ENCODE results near the gene GPR87.

GRCh38 chr3:151312972-151313371, 3.6 kb downstream of the GPR87 start:
- TF ChIP-seq, protein P1, sequence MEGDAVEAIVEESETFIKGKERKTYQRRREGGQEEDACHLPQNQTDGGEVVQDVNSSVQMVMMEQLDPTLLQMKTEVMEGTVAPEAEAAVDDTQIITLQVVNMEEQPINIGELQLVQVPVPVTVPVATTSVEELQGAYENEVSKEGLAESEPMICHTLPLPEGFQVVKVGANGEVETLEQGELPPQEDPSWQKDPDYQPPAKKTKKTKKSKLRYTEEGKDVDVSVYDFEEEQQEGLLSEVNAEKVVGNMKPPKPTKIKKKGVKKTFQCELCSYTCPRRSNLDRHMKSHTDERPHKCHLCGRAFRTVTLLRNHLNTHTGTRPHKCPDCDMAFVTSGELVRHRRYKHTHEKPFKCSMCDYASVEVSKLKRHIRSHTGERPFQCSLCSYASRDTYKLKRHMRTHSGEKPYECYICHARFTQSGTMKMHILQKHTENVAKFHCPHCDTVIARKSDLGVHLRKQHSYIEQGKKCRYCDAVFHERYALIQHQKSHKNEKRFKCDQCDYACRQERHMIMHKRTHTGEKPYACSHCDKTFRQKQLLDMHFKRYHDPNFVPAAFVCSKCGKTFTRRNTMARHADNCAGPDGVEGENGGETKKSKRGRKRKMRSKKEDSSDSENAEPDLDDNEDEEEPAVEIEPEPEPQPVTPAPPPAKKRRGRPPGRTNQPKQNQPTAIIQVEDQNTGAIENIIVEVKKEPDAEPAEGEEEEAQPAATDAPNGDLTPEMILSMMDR (IDR thresholded peaks at IDR 0.05 in 8 of 11, conservative IDR thresholded peaks at IDR 0.05 in 3 of 11): no peak
- TF ChIP-seq POLR2AphosphoS5 (IDR thresholded peaks at IDR 0.05): no peak
